IMR-90 (cell line): ENCODE results near the gene CDKL5. TPM values are rescaled to one million over a fixed set of nuclear protein-coding genes. Genes with fewer than 3 reads are reported as not detected.

Source experiments
- ATAC-seq: fragments of 200-7000 bp; cut with Tn5 transposase; 2 replicates; pipeline ENCODE4 v1.9.1; 2020; ENCODE audit warnings: low read depth, mild to moderate bottlenecking, moderate library complexity
- BruUV-seq: library from RNA; stranded (reverse); fragments of 400-500 nt; replicated peaks from 2 replicates; lab custom pipeline; 2021; lab: Mats Ljungman, UMichigan
- CTCF ChIA-PET: fragments of 300-600 bp; formaldehyde crosslinking; extraction: SDS; loops from one replicate; lab custom pipeline; 2021; ENCODE audit warnings: antibody characterized with exemption; lab: Yijun Ruan, JAX
- POLR2A ChIA-PET: fragments of 300-600 bp; sonication (Branson Sonifier 250); formaldehyde crosslinking; loops from one replicate; lab custom pipeline; 2022; ENCODE audit warnings: antibody characterized with exemption; ENCODE audit not compliant: unreplicated experiment; lab: Charles Lee
- DNase-seq: peaks from one replicate; pipeline ENCODE4 v3.0.0; 2013
- H2AFZ ChIP-seq: replicated peaks from 2 replicates; pipeline ENCODE3; 2013; ENCODE audit warnings: low read length, mild to moderate bottlenecking; ENCODE audit not compliant: poor library complexity
- H2AK5ac ChIP-seq: 2 replicates; pipeline ENCODE4 v1.6.1; 2013; ENCODE audit warnings: low read depth, low read length, inconsistent platforms
- H2AK9ac ChIP-seq: replicated peaks from 2 replicates; pipeline ENCODE3; 2013; ENCODE audit warnings: mild to moderate bottlenecking, low read depth, low read length, moderate library complexity; ENCODE audit not compliant: poor library complexity
- H2BK120ac ChIP-seq: 2 replicates; pipeline ENCODE4 v1.6.1; 2013; ENCODE audit warnings: low read depth, low read length, inconsistent platforms
- H2BK15ac ChIP-seq: 3 replicates; pipeline ENCODE4 v1.6.1; 2013; ENCODE audit warnings: low read depth, low read length, inconsistent platforms
- H2BK20ac ChIP-seq: 2 replicates; pipeline ENCODE4 v1.6.1; 2013; ENCODE audit warnings: low read depth, mild to moderate bottlenecking, inconsistent platforms, low read length, moderate library complexity
- H2BK5ac ChIP-seq: 2 replicates; pipeline ENCODE4 v1.6.1; 2013; ENCODE audit warnings: mild to moderate bottlenecking, low read depth, low read length, inconsistent platforms; ENCODE audit not compliant: poor library complexity, severe bottlenecking
- H3K14ac ChIP-seq: replicated peaks from 2 replicates; pipeline ENCODE4 v1.6.1; 2013; ENCODE audit warnings: low read depth, low read length, inconsistent platforms
- H3K18ac ChIP-seq: 2 replicates; pipeline ENCODE4 v1.6.1; 2013; ENCODE audit warnings: low read depth, low read length, control low read depth
- H3K23ac ChIP-seq: 2 replicates; pipeline ENCODE4 v1.6.1; 2013; ENCODE audit warnings: low read depth, low read length, inconsistent platforms
- H3K27ac ChIP-seq: 2 replicates; pipeline ENCODE4 v1.5.1; 2013; ENCODE audit warnings: mild to moderate bottlenecking, control low read depth, low read length; ENCODE audit not compliant: insufficient read depth
- H3K27me3 ChIP-seq: 2 replicates; pipeline ENCODE4 v1.6.1; 2013; ENCODE audit warnings: low read length; ENCODE audit not compliant: control insufficient read depth, insufficient read depth
- H3K36me3 ChIP-seq: 2 replicates; pipeline ENCODE4 v1.6.1; 2013; ENCODE audit warnings: low read length, mixed read lengths; ENCODE audit not compliant: control insufficient read depth, insufficient read depth
- H3K4ac ChIP-seq: 2 replicates; pipeline ENCODE4 v1.6.1; 2013; ENCODE audit warnings: low read depth, low read length, inconsistent platforms
- H3K4me1 ChIP-seq: 2 replicates; pipeline ENCODE4 v1.6.1; 2013; ENCODE audit warnings: low read length, mixed read lengths; ENCODE audit not compliant: control insufficient read depth, insufficient read depth
- H3K4me2 ChIP-seq: 2 replicates; pipeline ENCODE4 v1.6.1; 2013; ENCODE audit warnings: low read depth, mild to moderate bottlenecking, control low read depth, low read length, moderate library complexity
- H3K4me3 ChIP-seq: 2 replicates; pipeline ENCODE4 v1.5.1; 2013; ENCODE audit warnings: low read depth, mild to moderate bottlenecking, control low read depth, low read length, moderate library complexity; ENCODE audit not compliant: insufficient read depth
- H3K56ac ChIP-seq: 2 replicates; pipeline ENCODE4 v1.6.1; 2013; ENCODE audit warnings: low read length, inconsistent platforms; ENCODE audit not compliant: insufficient read depth; ENCODE audit errors: extremely low read depth
- H3K79me1 ChIP-seq, 2 experiments: 2 replicates each; pipeline ENCODE4 v1.6.1; 2013; ENCODE audit warnings: low read length in 2 of 2, inconsistent platforms in 1 of 2, low read depth in 1 of 2
- H3K9ac ChIP-seq: 2 replicates; pipeline ENCODE4 v1.6.1; 2013; ENCODE audit warnings: low read depth, low read length, control low read depth
- H3K9me1 ChIP-seq: 2 replicates; pipeline ENCODE4 v1.6.1; 2013; ENCODE audit warnings: low read length, inconsistent platforms; ENCODE audit not compliant: insufficient read depth
- H3K9me3 ChIP-seq: 2 replicates; pipeline ENCODE4 v1.6.1; 2013; ENCODE audit warnings: low read length; ENCODE audit not compliant: control insufficient read depth, insufficient read depth
- H4K20me1 ChIP-seq: 2 replicates; pipeline ENCODE4 v1.6.1; 2013; ENCODE audit warnings: low read length, inconsistent platforms; ENCODE audit not compliant: insufficient read depth
- H4K5ac ChIP-seq: 2 replicates; pipeline ENCODE4 v1.6.1; 2013; ENCODE audit warnings: mild to moderate bottlenecking, low read depth, low read length, control low read depth
- H4K8ac ChIP-seq, 2 experiments: 2 replicates each; pipeline ENCODE4 v1.6.1; 2013; ENCODE audit warnings: low read depth in 2 of 2, low read length in 2 of 2, control low read depth in 1 of 2, inconsistent platforms in 1 of 2
- H4K91ac ChIP-seq: 2 replicates; pipeline ENCODE4 v1.6.1; 2013; ENCODE audit warnings: low read depth, low read length, inconsistent platforms; ENCODE audit not compliant: insufficient read depth
- BHLHE40 ChIP-seq: fragments of 150-350 bp; IDR thresholded peaks from 2 replicates; pipeline ENCODE4 v1.6.1; 2016; ENCODE audit warnings: mild to moderate bottlenecking, low read depth, low read length
- CEBPB ChIP-seq: IDR thresholded peaks from 2 replicates; pipeline ENCODE4 v1.6.1; 2012; ENCODE audit warnings: low read depth, low read length, improper control_type of control experiment
- CHD1 ChIP-seq: IDR thresholded peaks from 2 replicates; pipeline ENCODE4 v1.6.1; 2012; ENCODE audit warnings: low read depth, low read length, improper control_type of control experiment
- FOS ChIP-seq: fragments of 150-350 bp; IDR thresholded peaks from 2 replicates; pipeline ENCODE4 v1.6.1; 2016; ENCODE audit warnings: low read depth, low read length
- MAFK ChIP-seq: IDR thresholded peaks from 2 replicates; pipeline ENCODE4 v1.6.1; 2012; ENCODE audit warnings: low read depth, low read length, improper control_type of control experiment
- MAZ ChIP-seq: IDR thresholded peaks from 2 replicates; pipeline ENCODE4 v1.6.1; 2012; ENCODE audit warnings: low read depth, mild to moderate bottlenecking, low read length, improper control_type of control experiment, moderate library complexity, borderline replicate concordance
- MXI1 ChIP-seq: IDR thresholded peaks from 2 replicates; pipeline ENCODE4 v1.6.1; 2012; ENCODE audit warnings: low read depth, mild to moderate bottlenecking, low read length, moderate library complexity, borderline replicate concordance
- NFE2L2 ChIP-seq: fragments of 150-350 bp; IDR thresholded peaks from 2 replicates; pipeline ENCODE4 v1.6.1; 2016; ENCODE audit warnings: low read depth, mild to moderate bottlenecking, low read length
- POLR2A ChIP-seq: IDR thresholded peaks from 2 replicates; pipeline ENCODE4 v1.6.1; 2012; ENCODE audit warnings: mild to moderate bottlenecking, low read depth, low read length
- RAD21 ChIP-seq: IDR thresholded peaks from 2 replicates; pipeline ENCODE4 v1.6.1; 2012; ENCODE audit warnings: low read length, improper control_type of control experiment
- RCOR1 ChIP-seq: IDR thresholded peaks from 2 replicates; pipeline ENCODE4 v1.6.1; 2012; ENCODE audit warnings: mild to moderate bottlenecking, low read length, improper control_type of control experiment; ENCODE audit not compliant: insufficient replicate concordance
- RFX5 ChIP-seq: IDR thresholded peaks from 2 replicates; pipeline ENCODE4 v1.8.0; 2012; ENCODE audit warnings: low read depth, mild to moderate bottlenecking, low read length, moderate library complexity
- SMC3 ChIP-seq: fragments of 150-350 bp; IDR thresholded peaks from 2 replicates; pipeline ENCODE4 v1.6.1; 2016; ENCODE audit warnings: low read depth, mild to moderate bottlenecking, antibody characterized with exemption, low read length, moderate library complexity
- WGBS, 2 experiments: methylation state at CpG; one replicate each; pipeline versions ENCODE4 v1.1.5 to v1.1.7; 2013; ENCODE audit warnings: missing lambda C conversion rate in 2 of 2; ENCODE audit not compliant: insufficient read length in 1 of 2; ENCODE audit errors: extremely low coverage in 2 of 2; 5-methylcytosine and 5-hydroxymethylcytosine counted together
- dilution Hi-C: fragments of 300-500 bp; cut with HindIII; formaldehyde crosslinking; loops from one replicate; pipeline ENCODE4 v1.14.3; 2018; ENCODE audit warnings: low sequenced_read_pairs; ENCODE audit not compliant: unreplicated experiment
- in situ Hi-C: fragments of 300-500 bp; cut with MboI; formaldehyde crosslinking; loops from 3 replicates; pipeline ENCODE4 v1.14.3; 2019; ENCODE audit warnings: low sequenced_read_pairs, inconsistent platforms, mixed read lengths
- intact Hi-C: fragments of 100-400 bp; cut with micrococcal nuclease; formaldehyde crosslinking; loops from 2 replicates; pipeline ENCODE4 v1.10.0; 2022
- polyA plus RNA-seq, 3 experiments: library from polyadenylated mRNA; depleted of rRNA; stranded (reverse); fragments of >200 nt; gene quantifications; 2 replicates each; pipeline ENCODE4 v1.2.3, GENCODE V29; 2012; ENCODE audit warnings: low replicate concordance in 1 of 3
- total RNA-seq: library from RNA; depleted of rRNA; stranded (reverse); fragments of >200 nt; gene quantifications from 2 replicates; pipeline ENCODE4 v1.2.3, GENCODE V29; 2012
- TF ChIP-seq, protein P1 (sequence below): fragments of 150-350 bp; IDR thresholded peaks from 2 replicates; pipeline ENCODE4 v1.6.1; 2017; ENCODE audit warnings: mild to moderate bottlenecking, antibody characterized with exemption, low read length, low read depth
- TF ChIP-seq, protein P2 (sequence below): fragments of 150-350 bp; IDR thresholded peaks from 2 replicates; pipeline ENCODE4 v1.6.1; 2016; ENCODE audit warnings: low read depth, mild to moderate bottlenecking, low read length, moderate library complexity, borderline replicate concordance
- TF ChIP-seq, protein P3 (sequence below): conservative IDR thresholded peaks from 2 replicates; pipeline ENCODE4 v1.5.1; 2012; ENCODE audit warnings: mild to moderate bottlenecking, low read depth, low read length, improper control_type of control experiment

The CDKL5 gene
- total and polyA plus RNA-seq, 2 of the 4 experiments (the other 2 are of a cell fraction), result 3.5 to 9.7 TPM

DNA sequence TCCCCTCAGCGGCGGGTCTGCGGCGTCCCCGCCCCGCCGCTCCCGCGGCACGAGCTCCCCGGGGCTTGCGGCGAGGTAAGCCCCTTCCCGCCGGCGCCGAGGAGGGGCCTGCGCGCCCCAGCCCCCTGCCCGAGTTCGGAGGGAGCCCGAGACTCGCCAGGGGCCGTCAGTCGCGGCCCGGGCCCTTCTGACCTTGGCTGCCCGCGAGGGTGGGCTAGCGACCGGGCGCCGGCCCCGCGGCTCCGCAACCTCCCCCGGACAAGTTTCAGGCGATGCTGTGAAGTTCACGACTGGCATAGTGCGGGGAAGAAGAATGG, 554 bp downstream of the CDKL5 start:
- dilution Hi-C loops, result no loop called here
- Histone ChIP-seq H4K91ac (no peak overlapping the region), H2BK120ac (no peak overlapping the region), H3K9ac (peak overlapping the region; percentile 72), H3K27ac (peak overlapping the region; percentile 60; the same call in 1 of the 2 replicates), H4K20me1 (no peaks in the 10 kb centered on the region; the same call in 1 of the 2 replicates), H2BK20ac (no peak overlapping the region), H3K27me3 (no peaks in the 10 kb centered on the region), H3K18ac (no peak overlapping the region), H3K4me2 (peak overlapping the region; percentile 99), H3K79me1 (peaks cover 3 to 11% of the 10 kb centered on the region in 2 experiments; a peak in 3 of 4 replicates), H3K9me1 (no peaks in the 10 kb centered on the region), H3K4ac (no peak overlapping the region), H3K4me3 (peak overlapping the region; percentile 55), H3K4me1 (peaks cover 3% of the 10 kb centered on the region; the same call in 1 of the 2 replicates), H3K56ac (no peak overlapping the region), H4K8ac (no peak overlapping the region), H2BK5ac (no peak overlapping the region), H3K14ac (no peak overlapping the region), H2BK15ac (no peak overlapping the region), H3K9me3 (no peaks in the 10 kb centered on the region), H2AK9ac (peak overlapping the region; percentile 71), H4K5ac (no peak overlapping the region), H3K36me3 (0 out of 2 replicates have a peak, but pooled peaks cover 1% of the 10 kb centered on the region), H2AFZ (peak overlapping the region; percentile 89), H3K23ac (peak overlapping the region; percentile 13; the same call in 1 of the 2 replicates), H2AK5ac (no peak overlapping the region)
- TF ChIP-seq CHD1 (no peak), MXI1 (no peak), CEBPB (no peak), RAD21 (no peak), MAFK (no peak), RCOR1 (no peak), RFX5 (no peak), FOS (no peak), POLR2A (no peak), NFE2L2 (no peak), MAZ (no peak), BHLHE40 (no peak), SMC3 (no peak)
- TF ChIP-seq, protein P1, sequence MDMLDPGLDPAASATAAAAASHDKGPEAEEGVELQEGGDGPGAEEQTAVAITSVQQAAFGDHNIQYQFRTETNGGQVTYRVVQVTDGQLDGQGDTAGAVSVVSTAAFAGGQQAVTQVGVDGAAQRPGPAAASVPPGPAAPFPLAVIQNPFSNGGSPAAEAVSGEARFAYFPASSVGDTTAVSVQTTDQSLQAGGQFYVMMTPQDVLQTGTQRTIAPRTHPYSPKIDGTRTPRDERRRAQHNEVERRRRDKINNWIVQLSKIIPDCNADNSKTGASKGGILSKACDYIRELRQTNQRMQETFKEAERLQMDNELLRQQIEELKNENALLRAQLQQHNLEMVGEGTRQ, result no peak
- TF ChIP-seq, protein P2, sequence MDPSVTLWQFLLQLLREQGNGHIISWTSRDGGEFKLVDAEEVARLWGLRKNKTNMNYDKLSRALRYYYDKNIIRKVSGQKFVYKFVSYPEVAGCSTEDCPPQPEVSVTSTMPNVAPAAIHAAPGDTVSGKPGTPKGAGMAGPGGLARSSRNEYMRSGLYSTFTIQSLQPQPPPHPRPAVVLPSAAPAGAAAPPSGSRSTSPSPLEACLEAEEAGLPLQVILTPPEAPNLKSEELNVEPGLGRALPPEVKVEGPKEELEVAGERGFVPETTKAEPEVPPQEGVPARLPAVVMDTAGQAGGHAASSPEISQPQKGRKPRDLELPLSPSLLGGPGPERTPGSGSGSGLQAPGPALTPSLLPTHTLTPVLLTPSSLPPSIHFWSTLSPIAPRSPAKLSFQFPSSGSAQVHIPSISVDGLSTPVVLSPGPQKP, result no peak
- TF ChIP-seq, protein P3, sequence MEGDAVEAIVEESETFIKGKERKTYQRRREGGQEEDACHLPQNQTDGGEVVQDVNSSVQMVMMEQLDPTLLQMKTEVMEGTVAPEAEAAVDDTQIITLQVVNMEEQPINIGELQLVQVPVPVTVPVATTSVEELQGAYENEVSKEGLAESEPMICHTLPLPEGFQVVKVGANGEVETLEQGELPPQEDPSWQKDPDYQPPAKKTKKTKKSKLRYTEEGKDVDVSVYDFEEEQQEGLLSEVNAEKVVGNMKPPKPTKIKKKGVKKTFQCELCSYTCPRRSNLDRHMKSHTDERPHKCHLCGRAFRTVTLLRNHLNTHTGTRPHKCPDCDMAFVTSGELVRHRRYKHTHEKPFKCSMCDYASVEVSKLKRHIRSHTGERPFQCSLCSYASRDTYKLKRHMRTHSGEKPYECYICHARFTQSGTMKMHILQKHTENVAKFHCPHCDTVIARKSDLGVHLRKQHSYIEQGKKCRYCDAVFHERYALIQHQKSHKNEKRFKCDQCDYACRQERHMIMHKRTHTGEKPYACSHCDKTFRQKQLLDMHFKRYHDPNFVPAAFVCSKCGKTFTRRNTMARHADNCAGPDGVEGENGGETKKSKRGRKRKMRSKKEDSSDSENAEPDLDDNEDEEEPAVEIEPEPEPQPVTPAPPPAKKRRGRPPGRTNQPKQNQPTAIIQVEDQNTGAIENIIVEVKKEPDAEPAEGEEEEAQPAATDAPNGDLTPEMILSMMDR, result no peak
- intact Hi-C loops, result loop anchor here (10.0 kb wide), 1 partner anchor 149 kb away; no protein-coding TSS in a partner anchor
- in situ Hi-C loops, result loop anchor here (10.0 kb wide), 1 partner anchor 259 kb away; no protein-coding TSS in a partner anchor
- ATAC-seq (no peak), DNase-seq (no peak)
- ChIA-PET CTCF (no interaction called here), POLR2A (no interaction called here)
- no TSS peak for BruUV-seq
- 38% methylated on average over 8 of the region's 40 CpGs; no CpG with 5 or more reads in 1 of the 2 experiments for WGBS, 2 experiments
